Suppressor macrophage treated with lipopolysaccharide for 1 hour (primary cell): Measurements from ENCODE around the gene ADIRF.
"Not testable (repeated sequence)": the region's sequence is repeated elsewhere in the genome, so short reads cannot be mapped to it uniquely, and the experiment has no call there.

Experiments used
- DNase-seq, 3 donors: peaks; one replicate each; pipeline ENCODE4 v3.0.0-alpha.2; 2020 to 2022

ADIRF gene

DNA sequence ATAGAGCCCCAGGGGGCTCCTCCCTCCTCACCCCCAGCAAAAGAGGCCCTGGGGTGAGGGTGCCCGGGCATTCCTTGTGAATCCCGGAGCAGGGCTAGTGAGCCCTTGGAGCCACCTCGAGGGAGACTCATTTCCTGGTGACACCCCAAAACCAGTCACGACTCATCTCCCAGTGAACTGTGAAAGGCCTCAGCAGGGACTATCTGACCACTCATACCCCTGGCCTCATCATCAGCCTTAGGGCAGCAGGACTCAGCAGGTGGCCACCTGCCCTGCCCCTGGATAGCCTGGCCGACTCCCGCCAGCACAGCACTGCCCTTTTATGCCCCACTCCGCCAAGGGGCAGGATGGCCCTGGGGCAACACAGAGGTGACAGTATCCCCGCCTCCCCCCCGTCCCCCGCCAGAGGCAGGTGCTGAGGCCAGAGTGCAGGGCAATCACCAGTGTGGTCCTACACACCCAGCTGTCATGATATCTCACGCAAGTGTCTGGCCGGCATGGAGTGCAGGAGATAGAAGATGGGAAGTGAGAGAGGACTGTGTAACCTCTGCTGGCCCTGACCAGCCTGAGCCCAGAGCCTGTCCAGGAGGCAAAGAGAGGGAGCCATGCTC is 6.7 kb upstream of the ADIRF start:
- peak; percentile 74 to 86 (median 79) for DNase-seq

- DNase-seq, result no peak
These were observed 5.9 kb upstream of the ADIRF start for GRCh38 chr10:86962136-86962980.

DNA sequence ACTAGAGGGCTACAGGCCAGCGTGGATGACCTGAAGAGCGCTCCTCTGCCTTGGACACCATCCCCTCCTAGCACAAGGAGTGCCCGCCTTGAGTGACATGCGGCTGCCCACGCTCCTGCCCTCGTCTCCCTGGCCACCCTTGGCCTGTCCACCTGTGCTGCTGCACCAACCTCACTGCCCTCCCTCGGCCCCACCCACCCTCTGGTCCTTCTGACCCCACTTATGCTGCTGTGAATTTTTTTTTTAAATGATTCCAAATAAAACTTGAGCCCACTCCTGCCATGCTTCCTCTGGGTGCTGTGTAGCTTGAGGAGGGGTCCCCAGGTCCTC is 5.3 kb upstream of the ADIRF start:
- DNase-seq, result no peak

DNA sequence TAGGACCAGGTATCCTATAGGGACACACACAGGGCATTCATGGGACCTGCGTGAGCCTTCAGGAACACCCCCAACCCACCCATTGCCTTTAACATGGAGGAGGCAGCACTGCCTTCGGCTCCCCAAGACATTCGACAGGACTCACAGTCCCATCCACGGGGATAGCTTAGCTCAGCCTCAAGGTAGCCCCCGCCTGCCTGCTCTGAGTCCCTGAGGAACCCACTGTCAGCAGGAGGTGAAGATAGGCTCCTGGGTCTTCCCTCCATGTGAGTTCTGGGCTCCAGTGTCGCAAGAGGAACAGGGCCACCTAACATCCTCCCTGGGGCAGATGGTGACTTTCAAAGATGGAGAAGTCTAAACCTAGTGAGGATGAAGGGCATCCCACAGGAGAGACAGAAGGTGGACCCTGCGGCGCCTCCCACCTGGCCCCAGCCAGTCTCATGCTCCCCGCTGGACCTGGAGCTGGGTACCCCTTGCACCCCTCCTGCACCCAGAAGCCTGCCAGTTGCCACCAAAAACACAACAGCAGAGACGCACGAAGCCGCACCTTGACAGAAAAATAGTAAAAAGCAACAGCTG is 4.9 kb upstream of the ADIRF start:
- no peak for DNase-seq

- DNase-seq, result no peak
These were observed 4.0 kb upstream of the ADIRF start for GRCh38 chr10:86964061-86964846.

- DNase-seq, result no peak
These were observed 3.5 kb upstream of the ADIRF start for GRCh38 chr10:86964847-86965190.

GRCh38 chr10:86965986-86966654 is 2.2 kb upstream of the ADIRF start:
- DNase-seq, result peak in 1 of 3 donors; percentile 39

GRCh38 chr10:86967481-86967941 is 771 bp upstream of the ADIRF start:
- DNase-seq, result no peak

- no peak for DNase-seq
These were observed 693 bp downstream of the ADIRF start for GRCh38 chr10:86968994-86969355.

DNA sequence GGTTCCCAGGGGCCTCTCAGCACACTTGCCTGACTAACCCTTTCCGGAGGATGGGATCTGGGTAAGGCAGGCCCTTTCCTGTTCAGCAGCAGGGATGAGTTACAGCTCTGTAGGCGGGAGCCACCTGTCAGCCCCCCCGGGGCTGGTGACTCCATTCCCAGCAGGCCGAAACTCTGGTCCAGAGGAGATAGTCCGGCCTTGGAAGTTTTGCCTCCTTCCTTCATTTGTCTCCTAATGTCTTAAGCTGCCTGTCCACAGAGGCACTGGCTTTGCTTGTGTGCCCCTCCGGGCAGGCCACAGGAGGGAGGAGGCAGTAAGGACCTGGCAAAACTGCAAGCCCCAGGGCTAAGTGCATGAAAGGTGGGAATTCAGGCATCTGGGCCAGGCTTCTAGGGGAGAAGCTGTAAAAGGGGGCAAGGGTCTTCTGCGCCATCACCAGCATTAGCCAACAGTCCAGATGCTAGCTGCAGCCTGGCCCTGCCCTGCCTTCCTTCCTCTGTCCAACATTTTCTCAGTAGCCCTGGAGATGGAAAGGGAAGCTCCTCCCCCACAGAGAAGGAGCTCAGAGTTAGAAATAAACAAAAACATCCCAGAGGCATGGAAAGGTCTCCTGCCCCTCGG is 1.2 kb downstream of the ADIRF start:
- DNase-seq, result no peak

DNA sequence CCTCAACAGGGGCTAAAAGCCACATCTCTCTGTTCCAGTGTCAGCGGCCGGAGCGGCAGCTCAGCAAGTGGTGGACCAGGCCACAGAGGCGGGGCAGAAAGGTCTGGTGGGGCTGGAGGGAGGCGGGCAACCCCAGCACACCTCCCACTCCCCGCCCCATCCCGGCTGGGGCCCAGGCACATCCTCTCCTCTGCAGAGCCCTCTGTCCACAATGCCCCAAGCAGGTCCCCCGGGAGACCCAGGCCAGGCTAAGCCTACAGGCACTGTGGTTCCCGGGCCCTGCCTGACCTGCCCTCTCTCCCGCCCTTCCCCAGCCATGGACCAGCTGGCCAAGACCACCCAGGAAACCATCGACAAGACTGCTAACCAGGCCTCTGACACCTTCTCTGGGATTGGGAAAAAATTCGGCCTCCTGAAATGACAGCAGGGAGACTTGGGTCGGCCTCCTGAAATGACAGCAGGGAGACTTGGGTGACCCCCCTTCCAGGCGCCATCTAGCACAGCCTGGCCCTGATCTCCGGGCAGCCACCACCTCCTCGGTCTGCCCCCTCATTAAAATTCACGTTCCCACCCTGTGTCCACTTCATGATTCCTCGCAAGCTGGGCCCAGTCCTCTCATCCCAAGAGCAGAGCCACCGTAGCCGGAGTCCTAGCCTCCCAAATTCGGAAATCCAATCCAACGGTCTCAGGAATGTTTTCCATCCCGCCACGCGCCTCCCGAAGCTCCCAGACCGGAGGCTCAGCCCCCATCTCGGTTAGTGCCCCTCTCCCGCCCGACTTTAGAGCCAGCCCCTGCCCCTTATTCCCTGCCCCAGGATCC is 2.1 kb downstream of the ADIRF start:
- DNase-seq, result peak in 2 of 3 donors; percentile 27 to 55

DNA sequence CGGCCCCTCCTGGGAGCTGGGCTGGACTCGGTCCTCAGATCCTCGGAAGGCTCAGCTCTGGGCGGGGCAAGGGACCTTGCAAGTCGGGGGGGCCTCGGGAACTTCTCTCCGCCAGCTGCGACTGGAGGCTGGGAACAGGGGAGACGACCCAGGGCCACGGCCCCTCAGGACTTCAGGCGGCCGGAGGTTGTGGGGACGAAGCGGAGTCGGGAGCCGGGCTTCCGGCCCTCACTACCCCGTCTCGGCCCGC is 2.6 kb downstream of the ADIRF start:
- DNase-seq, result no peak

DNA sequence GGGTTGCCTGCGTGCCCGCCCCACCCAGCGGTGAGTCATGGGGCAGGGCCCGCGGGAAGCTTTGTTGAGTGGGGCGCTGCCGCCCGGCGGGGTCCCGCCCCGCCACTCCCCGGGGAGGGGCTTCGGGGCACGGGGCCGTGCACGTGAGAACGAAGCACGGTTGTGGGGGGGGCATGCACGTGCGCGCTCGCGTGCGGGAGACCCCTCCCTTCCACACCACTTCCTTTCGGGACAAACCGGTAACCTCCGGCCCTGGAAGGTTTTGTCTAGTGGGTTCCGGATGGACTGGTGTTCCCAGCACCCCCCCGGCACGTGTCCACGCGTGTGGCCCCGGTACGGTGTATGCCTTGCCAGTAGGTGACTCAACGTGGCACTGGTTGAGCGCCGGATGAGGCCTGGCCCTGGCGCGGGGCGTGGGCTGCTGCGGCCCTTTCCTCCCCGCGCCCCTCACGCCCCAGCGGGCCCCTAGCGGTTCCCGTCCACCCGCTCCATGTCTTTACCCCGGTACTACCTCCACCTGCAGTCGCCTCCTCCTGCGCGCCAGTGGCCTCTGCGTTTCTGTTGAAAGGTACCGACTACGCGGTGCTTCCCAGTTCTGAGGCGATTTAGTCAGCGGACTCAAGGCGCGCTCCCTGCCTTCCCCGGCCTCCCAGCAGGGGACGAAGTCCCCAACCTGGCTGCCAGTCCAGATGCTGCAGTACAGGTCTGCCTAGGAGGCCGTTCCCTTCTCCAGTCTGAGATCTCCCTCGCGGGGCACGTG is 3.1 kb downstream of the ADIRF start:
- peak; percentile 89 to 96 (median 93) for DNase-seq

GRCh38 chr10:86972613-86973380 is 4.5 kb downstream of the ADIRF start:
- no peak for DNase-seq

- DNase-seq, result no peak
These were observed 6.2 kb downstream of the ADIRF start for GRCh38 chr10:86974484-86974883.

- DNase-seq, result no peak
These were observed 8.2 kb downstream of the ADIRF start for GRCh38 chr10:86976362-86977056.

DNA sequence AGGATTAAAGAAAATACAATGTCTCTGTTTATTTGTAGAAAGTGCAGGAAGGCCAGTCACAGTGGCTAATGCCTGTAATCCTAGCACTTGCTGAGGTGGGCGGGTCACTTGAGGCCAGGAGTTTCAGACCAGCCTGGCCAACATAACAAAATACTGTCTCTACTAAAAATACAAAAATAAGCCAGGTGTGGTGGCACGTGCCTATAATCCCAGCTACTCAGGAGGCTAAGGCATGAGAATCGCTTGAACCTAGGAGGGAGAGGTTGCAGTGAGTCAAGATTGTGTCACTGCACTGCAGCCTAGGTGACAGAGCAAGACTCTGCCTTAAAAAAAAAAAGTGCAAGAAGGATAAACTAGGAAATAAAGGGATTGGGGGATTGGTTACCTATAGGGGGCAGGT is 10.2 kb downstream of the ADIRF start:
- not testable (repeated sequence) for DNase-seq

GRCh38 chr10:86979296-86979818 is 11.1 kb downstream of the ADIRF start:
- DNase-seq, result peak in 2 of 3 donors; percentile 18 to 61

DNA sequence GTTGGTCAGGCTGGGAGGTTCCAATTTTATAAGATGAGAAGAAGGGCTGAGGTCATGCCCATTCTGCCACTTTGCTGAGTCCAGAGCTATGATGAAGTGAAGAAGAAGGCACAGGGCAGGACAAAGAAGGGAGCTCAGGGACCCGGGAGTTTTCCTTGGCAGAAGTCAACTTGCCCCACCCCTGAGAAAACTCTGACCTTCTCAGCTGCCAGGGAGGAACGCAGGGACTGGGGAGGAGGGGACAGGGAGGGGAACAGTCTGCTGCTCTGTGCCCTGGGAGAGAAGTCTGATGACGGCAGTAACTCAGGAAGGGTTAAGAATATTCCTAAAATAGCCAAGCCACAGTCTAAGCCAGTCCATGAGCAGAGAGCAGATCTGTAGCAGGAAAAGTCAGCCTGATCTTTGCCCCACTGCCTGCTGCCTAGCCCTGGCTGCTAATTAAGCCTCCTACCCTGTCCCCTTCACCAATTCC is 11.7 kb downstream of the ADIRF start:
- peak in 2 of 3 donors; percentile 39 to 42 for DNase-seq
